GM12801 (cell line): ENCODE results near the gene OAS3.

ENCODE experiments used
- CTCF ChIP-seq: IDR thresholded peaks from one replicate; pipeline ENCODE4 v1.5.1; 2011; ENCODE audit warnings: control low read depth; ENCODE audit not compliant: insufficient read length; ENCODE audit errors: extremely low read depth

Gene OAS3

GRCh38 chr12:113019025-113019424 is 80.8 kb downstream of the OAS3 start:
- no peak for TF ChIP-seq CTCF

- TF ChIP-seq CTCF, result no peak
These were observed 83.2 kb downstream of the OAS3 start for GRCh38 chr12:113021500-113021899.
